Retina (tissue), 1 donor: ENCODE measurements around the gene NRG2.
A peak's percentile ranks its signal among the peaks of the same experiment; 100 is the strongest.

Experiments
- DNase-seq: peaks from one replicate; pipeline ENCODE4 v3.0.0-alpha.2; 2016

The NRG2 gene

GRCh38 chr5:139926797-139927503 lies 116.1 kb downstream of the NRG2 start:
- DNase-seq: no peak

DNA sequence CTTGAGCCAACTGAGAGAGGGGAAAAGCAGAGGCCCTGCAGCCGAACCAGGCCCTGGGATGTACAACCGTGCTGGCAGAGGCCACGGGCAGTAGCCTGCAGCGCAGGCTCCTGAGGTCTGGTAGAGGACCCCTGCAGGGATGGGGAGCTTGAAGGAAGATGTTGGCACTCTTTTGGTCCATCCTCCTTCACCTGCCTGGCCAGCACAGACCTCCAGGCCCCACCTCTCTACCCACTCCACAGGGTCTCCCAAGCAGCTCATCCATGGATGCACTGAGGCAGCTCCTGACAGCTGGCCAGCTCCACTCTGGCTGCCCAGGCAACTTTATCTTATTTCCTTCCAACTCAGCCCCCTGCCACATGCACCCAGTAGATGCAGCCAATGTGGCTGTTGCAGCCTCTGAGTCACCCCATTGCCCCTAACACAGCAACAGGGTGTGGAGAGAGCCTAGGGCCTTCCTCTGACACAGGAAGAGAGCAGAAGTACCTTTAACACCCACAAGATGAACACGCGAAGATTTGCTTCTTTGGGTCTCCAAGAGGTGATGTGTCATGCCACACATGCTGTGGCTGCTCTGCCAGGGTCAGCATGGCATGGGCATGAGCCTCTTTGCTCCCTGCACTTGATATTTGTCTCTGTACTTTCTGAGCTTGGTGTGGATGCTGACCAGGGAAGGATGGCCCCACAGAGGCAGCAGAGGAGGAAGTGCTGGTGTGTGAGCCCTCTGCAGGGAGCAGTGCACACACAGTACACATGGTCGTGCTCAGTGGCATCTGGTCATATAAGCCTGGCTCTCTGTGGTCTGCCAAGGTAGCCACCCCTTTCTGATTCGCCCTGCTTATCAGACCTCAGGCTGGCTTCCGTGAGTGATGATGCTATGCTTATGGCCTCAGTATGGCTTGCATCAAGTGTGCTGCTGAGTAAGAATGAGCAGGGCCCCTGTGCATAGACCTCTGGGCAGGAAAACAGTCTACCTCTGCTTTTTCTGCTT lies 117.2 kb downstream of the NRG2 start:
- no peak for DNase-seq

DNA sequence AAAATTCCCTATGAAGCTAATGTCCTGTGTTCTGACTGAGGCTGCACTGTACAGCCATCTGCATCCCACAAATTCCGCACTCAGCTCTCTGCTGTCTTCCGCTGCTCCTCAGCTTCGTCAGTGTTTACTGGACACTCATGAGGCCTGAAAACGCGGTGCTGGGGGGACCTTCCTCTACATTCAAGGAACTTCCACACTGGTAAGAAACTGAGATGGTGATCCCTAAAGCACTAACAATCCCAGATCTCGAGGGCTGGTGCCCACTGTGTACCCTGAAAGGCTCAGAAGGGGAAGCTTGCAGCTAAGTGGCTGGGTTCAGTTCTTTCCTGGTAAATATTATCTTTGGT lies 117.9 kb downstream of the NRG2 start:
- no peak for DNase-seq

DNA sequence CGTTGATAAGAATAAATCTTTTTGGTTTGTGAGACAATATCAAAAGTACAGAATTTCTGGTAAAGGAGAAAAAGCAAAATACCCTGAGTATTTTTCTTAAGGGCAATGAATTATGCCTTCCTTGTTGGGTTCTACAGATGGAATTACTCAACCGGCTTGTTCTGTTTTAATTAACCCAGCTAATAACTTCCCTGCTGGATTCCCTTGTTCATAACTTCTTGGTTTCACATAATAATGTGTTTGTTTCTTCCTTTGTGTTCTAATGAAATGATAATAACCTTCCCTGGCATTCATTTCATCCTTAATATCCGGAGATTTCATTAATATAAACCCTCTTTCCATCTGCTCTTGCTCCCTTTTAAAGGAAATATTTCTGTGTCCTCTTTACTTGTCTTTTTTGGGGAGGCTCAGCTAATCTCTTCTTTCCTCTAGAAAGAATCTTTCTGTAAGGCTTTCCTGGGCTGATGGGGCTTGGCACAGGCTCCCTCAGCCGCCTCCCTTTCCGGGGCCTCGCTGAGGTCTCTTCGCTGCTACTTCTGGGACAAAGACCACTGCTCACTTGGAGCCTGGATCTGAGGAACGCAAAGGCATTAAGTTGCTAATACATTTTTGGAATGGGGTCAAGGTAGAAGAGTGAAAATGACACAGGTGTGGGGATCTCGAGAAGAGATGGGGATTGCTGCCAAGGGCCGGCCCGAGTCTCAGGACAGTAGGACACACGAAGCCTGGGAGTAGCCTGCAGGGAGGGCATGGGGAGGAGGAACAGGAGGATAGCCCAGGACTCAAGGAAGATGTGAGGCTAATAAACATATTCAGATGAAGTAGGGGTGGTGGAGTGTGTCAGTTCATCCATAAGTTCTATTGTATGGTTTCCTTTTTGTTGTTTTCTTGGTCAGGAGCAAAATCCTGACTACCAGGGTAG lies 118.5 kb downstream of the NRG2 start:
- no peak for DNase-seq

DNA sequence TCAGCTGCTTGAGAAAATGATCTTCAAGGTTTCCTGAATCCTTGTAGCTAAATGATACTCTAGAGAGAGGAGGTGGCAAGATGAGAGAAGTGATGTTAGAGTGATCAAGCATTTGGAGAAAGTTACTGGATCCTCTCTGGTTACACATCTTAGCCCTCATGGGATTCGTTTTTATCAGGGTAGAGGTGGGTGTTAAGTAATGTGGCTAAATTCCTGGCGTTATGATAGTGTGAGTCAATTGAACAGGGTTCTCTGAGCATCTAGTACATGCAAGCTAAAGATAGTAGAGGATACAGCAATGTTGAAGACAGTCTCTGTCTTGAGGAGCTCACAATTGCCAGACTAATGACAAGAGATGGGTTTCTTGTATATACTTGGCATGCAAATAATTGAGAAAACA lies 123.8 kb downstream of the NRG2 start:
- no peak for DNase-seq

- DNase-seq: no peak
These were observed 127.3 kb downstream of the NRG2 start for GRCh38 chr5:139915834-139916233.

DNA sequence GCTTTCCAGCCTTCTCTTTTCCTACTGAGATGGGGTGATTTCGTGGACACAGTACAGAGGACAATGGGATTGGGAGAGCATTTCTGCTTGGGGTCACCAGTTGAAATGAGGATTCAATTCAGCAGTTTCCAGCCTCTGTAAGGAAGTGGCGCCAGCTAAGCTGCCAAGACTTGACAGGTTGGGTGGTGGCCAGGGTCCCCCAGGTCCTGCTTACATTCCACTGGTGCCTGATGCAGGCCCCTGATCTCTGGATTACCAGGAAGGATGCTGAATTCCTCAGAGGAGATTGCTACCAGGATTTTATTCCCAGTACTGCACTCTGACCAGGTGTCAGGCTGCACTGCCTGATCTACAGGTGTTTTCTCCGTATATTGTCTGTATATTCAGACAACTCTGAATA lies 127.8 kb downstream of the NRG2 start:
- no peak for DNase-seq

- DNase-seq: no peak
These were observed 128.8 kb downstream of the NRG2 start for GRCh38 chr5:139914218-139914807.

DNA sequence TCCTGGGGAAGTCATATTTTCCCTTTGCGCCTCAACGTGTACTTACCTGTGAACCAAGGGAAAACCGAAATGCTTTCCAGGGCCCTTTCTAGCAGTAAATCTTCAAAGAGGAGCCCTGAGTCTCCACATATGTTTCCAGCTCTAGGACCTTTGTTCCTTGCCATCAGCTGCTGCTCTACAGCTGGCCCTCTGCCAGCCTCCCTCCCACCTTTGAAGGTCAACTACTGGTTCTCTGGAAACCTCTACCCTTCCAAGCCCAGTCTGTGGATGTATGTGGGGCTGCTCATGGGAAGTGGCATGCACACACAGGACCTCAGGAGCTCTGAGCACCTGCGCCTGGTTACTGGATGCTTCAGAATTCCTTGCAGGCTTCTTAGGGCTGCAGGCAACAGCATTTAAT lies 130.3 kb downstream of the NRG2 start:
- DNase-seq: no peak

GRCh38 chr5:139912158-139912557 lies 130.9 kb downstream of the NRG2 start:
- peak; percentile 0 for DNase-seq

- DNase-seq: peak; percentile 0
These were observed 131.5 kb downstream of the NRG2 start for GRCh38 chr5:139911425-139912120.

GRCh38 chr5:139910901-139911300 lies 132.2 kb downstream of the NRG2 start:
- DNase-seq: no peak

DNA sequence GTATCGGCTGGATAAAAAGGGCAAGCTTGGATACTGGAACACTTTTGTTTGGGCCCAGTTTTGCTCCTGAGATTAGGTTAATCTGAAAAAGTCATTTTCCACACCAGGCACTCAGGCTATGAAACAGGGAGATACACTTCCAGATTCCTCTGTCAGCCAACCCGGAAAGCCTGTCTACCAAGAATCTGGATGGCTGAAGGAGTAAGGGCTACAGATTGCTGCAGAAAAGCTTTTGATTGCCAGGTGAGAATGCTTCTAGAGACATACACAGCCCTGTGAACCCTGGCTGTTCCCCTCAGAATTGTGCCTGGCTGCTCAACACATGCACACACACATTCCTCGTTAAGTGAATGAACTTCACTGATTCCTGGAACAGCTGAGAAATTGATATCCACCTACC lies 133.1 kb downstream of the NRG2 start:
- no peak for DNase-seq

- no peak for DNase-seq
These were observed 134.3 kb downstream of the NRG2 start for GRCh38 chr5:139908749-139909148.

DNA sequence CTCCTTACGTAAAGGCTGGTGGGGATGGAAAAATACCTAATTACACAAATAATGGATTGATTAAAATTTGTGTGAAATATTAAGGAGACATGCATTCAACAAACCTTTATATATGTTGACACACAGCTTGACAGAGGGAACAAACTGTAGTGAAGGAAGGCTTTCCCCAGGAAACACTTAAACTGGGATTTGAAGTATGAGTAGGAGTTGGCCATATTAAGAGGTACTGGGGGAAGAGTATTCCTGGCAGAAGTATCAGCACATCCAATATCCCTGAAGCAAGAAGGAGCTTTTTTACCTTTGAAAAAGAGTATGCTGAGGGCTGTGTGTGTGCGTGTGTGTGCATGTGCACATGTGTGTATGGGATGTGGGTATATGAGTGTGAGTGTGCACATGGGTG lies 136.4 kb downstream of the NRG2 start:
- no peak for DNase-seq

DNA sequence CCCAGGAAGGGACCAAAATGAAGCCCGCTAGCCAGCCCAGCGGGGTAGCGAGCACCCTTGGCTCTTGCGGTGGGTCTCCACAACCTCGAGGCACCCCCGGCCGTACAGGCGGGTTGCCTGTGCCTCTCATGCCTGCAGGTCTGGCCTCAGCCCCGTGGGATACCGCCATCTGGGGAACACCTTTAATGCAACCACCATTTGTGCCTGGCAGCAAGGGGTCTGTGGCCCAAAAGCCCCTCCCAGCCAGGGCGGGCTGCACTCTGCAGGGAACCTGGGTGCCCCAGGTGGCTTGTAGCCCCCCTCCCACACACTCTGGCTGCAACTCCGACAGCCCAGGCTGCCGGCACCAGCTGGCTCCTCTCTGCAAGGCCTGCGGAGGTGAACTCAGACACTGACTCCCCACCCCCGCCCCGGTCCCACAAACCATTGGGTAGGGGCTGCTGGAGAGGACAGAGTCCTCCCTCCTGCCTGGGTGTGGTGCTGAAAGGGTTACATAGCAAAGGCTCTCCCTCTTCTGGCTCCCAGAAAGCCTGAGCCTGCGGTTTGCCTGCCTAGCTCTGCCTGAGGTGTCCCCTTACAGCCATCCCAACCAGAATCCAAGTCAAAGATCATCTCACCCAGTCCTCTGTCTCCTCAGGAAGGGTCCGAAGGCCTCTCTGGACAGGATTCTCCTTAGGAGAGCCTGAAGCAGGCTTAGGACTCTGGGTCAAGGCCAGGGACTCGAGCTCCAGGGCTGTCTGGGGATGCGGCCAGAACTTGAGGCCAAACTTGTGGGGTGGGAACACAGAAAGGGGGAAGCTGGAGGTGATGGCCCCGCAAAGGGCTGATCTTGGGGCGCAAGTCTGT lies 138.1 kb downstream of the NRG2 start:
- DNase-seq: peak; percentile 53

DNA sequence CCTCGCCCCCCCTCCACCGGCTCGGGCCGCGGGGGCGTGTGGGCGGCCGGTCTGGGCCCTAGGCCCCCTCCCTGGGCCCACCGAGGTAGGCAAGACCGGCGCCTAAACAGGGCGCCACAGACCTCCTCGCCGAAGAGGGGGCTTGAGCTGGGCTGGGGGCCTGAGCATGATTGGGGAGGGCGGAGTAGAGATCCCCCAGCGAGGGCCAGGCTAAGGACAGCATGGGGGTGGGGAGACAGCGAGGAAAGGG lies 138.6 kb downstream of the NRG2 start:
- DNase-seq: no peak

- DNase-seq: peak; percentile 86
These were observed 139.1 kb downstream of the NRG2 start for GRCh38 chr5:139903795-139904565.

DNA sequence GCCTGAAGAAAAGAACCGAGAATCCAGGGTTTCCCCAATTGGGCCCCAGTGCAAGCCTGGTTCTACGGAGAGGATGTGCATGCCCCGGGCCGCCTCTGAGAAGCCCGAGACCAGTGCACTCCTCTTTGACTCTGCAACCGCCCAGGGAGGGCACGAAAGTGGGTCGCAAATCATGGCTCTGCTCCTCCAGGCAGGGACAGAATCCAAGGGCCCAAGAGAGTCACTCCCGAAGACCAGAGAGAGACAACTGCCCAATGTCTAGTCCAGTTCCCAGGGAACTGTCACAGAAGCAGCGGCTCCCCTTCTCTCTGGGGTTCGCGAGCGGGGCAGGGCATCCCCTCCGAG lies 139.7 kb downstream of the NRG2 start:
- no peak for DNase-seq

DNA sequence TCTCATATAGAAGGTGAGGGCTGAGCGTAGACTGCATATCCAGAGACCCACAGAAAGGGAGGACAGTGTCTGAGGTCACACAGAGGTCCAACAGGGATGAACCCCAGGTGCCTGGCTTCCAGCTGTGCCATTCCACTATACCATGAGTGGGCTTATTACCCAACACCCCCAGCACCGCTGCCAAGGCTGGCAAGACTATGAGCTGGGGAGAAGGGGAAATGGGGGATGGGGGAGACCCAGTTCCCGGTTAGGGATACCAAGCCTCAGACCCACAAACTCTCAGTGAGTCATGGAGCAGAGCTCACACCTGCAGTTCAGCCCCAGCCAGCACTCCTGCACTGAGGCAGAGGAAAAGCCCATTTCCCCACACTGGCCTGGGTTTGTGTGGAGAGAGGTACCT lies 141.1 kb downstream of the NRG2 start:
- no peak for DNase-seq

DNA sequence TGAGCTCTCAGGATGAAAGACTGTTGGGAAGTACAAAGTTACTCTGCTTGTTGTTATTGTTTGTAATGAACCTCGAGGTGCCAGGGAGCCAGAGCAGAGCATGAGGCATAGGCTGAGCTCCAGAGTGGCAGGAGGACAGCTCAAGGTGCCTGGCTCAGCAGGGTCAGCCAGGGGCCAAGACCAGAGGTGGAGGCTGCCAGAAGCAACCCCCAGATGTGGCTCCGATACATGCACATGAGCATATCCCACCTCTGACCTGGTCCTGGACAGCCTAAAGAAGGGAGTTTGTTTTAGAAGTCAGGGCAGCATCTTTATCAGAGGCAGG lies 141.9 kb downstream of the NRG2 start:
- DNase-seq: no peak
